Mammary epithelial cell (primary cell): ENCODE results near the gene SNX24.

ENCODE experiments used
- EZH2 ChIP-seq: IDR thresholded peaks from 2 replicates; pipeline ENCODE4 v1.6.1; 2012; ENCODE audit warnings: low read length, inconsistent platforms, borderline replicate concordance
- TF ChIP-seq, protein P1 (sequence below), 2 donors: IDR thresholded peaks in 1 of 2; conservative IDR thresholded peaks in 1 of 2; 2 replicates each; pipeline ENCODE4 v1.5.1; 2011 to 2012; ENCODE audit warnings: inconsistent platforms in 2 of 2, low read length in 2 of 2, mild to moderate bottlenecking in 2 of 2, control low read depth in 1 of 2, low read depth in 1 of 2; ENCODE audit not compliant: insufficient read depth in 1 of 2; ENCODE audit errors: extremely low read depth in 1 of 2

DNA sequence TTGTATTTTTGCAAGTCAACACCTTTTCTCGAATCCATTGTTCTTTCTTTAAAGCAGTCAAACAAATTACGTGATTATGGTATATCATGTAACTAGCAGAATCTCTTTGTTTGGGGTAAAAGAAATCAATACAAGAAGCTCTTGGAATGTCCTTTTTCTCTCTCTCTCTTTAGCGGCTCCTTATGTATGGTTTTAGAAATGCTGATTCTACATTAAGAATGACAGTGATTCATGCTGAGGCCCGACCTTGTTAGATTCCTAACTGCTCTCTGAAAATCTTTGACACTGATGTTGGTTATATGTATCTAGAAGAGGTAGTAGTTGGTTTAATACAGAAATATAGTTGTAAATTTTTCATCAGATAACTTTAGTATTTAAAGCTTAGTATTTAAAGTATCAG is 76.4 kb downstream of the SNX24 start:
- TF ChIP-seq, protein P1, sequence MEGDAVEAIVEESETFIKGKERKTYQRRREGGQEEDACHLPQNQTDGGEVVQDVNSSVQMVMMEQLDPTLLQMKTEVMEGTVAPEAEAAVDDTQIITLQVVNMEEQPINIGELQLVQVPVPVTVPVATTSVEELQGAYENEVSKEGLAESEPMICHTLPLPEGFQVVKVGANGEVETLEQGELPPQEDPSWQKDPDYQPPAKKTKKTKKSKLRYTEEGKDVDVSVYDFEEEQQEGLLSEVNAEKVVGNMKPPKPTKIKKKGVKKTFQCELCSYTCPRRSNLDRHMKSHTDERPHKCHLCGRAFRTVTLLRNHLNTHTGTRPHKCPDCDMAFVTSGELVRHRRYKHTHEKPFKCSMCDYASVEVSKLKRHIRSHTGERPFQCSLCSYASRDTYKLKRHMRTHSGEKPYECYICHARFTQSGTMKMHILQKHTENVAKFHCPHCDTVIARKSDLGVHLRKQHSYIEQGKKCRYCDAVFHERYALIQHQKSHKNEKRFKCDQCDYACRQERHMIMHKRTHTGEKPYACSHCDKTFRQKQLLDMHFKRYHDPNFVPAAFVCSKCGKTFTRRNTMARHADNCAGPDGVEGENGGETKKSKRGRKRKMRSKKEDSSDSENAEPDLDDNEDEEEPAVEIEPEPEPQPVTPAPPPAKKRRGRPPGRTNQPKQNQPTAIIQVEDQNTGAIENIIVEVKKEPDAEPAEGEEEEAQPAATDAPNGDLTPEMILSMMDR (conservative IDR thresholded peaks at IDR 0.05 in 1 of 2, IDR thresholded peaks at IDR 0.05 in 1 of 2; ENCODE audit: extremely low read depth in 1 of 2, insufficient read depth in 1 of 2, low read depth in 1 of 2, low read length in 2 of 2): no peak
- TF ChIP-seq EZH2: no peak
